HG02852 (cell line): ENCODE results near the gene EEF1AKMT3.
A peak's percentile ranks its signal among the peaks of the same experiment; 100 is the strongest.

Experiments used
- ATAC-seq: cut with Tn5 transposase; IDR thresholded peaks from one replicate; pipeline ENCODE4 v1.9.1; 2021; ENCODE audit warnings: mild to moderate bottlenecking, moderate library complexity; ENCODE audit not compliant: unreplicated experiment

Gene EEF1AKMT3

DNA sequence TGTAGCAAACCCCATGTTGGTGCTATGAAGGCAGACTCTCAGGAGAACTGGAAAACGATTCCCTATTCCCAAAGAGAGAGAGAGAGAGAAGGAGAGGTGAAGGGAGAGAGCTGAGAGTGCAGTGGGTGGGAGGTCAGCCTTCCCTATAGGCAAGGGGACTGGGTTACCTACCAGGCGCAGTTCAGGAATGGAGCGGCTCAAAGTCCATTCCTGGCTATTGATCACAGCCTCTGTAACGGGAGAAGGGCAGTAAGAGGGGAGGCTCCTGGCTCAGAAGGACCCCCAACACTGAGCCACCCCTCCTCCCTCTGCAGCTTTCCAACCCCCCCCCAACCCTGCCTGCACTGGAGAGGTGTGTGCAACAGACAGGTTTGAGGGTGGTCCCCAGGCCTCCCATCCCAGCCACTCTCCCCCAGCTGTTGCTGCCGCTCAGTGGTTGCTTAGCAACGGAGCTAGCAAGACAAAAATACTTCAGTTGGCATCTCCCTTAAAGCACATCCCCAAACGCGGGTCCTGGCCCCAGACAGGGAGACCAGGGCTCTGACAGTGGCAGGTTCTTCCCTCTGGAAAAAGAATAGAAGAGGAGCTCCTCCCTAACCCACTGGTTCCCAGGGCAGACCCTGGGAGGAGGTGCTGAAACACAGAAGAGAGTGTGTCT lies 37.1 kb upstream of the EEF1AKMT3 start:
- ATAC-seq = no peak

DNA sequence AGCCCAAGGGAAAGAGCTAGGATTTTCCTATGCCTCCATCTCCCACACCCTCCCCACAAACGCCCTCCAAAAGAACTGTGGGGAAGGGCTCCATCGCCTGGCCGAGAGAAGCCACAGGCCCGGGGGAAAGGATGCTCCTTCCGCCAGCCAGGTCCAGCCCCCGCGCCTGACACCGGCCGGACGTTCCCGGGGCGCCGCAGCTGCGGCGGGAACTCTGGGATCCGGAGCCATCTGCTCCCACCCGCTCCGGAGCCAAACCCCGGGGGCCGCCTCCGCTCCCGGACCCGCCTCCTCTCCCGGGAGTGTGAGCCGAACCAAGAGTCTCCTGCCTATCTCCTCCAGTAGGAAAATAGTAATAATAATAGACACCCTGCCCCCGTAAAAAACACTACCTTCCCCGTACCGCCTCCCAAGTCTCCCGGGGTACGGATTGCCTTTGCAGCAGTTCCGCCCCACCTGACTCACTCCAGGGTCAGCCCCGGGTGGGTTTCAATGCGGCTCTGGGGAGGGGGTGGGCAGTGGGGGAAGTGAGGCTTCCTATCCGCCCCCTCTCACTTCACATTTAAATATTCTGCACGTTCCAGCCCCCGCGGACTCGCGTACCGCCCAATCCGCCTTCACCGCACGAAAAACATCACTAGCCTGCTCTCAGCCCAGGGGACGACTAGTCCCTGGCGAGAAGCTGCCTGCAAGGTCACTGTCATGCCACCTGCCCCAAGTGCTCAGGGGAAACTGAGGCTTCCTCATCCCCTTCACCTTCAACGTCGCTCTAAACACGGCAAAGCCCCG lies 36.3 kb upstream of the EEF1AKMT3 start:
- no peak for ATAC-seq

DNA sequence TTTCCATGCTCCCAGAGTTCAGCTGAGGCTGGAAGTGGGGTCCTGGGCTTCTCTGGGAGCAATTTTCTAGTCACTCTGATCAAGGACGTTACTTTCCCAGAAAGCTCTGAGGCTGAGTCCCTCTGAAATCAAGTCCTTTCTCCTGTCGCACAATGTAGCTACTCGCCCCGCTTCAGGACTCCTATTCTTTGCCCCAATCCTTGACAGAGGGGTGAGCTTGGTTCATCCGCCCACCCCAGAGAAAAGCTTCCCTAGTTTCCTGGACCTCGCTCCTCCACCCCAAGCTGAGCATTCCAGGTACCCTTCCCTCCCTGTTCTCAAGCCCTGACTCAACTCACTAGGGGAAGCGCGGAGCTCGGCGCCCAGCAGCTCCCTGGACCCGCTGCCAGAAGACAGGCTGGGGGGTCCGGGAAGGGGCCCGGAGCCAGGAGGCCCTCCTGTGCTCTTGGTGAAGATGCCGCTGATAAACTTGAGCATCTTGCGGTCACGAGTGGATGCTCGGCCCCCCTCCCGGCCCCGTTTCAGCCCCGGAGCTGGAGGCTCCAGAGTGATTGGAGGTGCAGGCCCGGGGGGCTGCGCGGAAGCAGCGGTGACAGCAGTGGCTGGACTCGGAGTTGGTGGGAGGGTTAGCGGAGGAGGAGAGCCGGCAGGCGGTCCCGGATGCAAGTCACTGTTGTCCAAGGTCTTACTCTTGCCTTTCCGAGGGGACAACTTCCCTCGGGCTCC lies 35.5 kb upstream of the EEF1AKMT3 start:
- no peak for ATAC-seq

DNA sequence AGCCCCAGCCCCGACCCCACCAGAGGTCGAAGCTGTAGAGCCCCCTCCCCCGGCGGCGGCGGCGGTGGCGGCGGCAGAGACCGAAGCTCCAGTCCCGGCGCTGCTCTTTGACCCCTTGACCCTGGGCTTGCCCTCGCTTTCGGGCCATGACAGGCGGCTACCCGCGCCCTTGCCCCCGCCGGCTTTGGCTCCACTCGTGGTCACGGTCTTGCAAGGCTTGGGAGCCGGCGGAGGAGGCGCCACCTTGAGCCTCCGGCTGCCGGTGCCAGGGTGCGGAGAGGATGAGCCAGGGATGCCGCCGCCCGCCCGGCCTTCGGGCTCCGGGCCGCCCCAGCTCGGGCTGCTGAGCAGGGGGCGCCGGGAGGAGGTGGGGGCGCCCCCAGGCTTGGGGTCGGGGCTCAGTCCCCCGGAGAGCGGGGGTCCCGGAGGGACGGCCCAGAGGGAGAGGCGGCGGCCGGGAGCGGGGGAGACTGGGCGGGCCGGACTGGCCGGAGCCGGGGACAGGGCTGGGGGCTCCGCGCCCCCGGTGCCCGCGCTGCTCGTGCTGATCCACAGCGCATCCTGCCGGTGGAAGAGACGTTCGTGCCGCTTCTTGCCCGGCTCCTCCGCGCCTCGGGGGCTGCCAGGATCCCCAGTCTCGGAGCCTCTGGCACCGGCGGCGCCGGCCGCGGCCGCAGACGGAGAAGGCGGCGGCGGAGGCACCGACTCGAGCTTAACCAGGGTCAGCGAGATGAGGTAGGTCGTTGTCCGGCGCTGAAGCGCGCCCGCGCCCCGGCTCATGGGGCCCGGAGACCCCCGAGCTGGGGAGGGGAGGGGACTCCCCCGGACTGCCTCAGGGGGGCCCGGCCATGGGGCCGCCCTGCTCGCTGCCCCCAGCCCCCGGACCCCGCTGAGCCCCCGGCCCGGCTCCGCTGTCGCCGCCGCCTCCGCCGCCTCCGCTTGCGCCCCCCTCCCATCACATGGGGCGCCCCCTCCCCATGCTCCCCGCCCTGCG lies 34.6 kb upstream of the EEF1AKMT3 start:
- ATAC-seq = no peak

DNA sequence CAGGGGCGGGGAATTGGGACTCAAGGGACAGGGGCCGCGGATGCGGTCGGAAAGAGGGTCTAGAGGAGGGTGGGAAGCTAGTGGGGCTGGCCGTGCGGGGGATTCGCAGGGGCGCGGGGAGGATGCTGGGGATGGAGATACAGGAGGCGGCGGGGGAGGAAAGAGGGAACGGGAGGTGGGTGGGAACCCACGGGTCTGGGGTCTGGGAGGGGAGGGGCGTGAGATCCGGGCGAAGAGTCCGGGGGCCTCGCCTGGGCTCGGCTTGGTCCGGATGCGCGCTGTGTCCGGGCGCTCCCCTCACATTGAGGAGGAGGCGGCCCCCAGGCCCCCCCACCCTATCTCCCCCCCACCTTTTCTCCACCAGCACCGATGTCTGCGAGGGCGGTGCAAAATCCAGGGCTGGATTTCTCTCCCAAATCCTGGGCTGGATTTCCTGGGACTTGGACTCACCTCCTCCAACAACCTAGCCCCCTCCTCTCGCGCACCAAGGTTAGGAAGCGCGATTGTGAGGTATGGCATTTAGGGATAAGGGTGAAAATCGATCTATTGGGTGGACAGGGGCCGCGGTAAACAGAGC lies 33.7 kb upstream of the EEF1AKMT3 start, which contains the start of gene AGAP2:
AGAP2 (minus strand) TSS at position 82 of the 577 bp plus-strand sequence. CDS start 496 bp downstream, outside the sequence.
- no peak for ATAC-seq

DNA sequence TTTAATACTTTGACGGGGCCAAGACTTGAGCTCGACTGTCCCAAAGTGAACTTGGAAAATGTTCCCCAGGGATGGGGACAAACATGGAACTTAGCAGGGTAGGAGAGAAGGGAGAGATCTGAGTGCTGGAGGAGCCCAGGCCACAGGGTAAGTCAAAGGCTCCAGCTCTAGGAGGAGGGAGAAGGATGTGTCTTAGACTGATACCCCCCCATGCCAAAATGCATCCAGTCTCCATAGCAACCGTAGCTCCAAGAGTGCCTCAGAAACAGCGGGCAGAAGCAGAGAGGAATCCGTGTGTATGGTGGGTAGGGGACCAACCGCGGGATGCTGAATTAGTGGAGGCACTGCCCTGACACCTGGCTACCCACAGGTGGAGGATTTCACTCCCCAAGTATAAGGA lies 33.0 kb upstream of the EEF1AKMT3 start:
- ATAC-seq = no peak

DNA sequence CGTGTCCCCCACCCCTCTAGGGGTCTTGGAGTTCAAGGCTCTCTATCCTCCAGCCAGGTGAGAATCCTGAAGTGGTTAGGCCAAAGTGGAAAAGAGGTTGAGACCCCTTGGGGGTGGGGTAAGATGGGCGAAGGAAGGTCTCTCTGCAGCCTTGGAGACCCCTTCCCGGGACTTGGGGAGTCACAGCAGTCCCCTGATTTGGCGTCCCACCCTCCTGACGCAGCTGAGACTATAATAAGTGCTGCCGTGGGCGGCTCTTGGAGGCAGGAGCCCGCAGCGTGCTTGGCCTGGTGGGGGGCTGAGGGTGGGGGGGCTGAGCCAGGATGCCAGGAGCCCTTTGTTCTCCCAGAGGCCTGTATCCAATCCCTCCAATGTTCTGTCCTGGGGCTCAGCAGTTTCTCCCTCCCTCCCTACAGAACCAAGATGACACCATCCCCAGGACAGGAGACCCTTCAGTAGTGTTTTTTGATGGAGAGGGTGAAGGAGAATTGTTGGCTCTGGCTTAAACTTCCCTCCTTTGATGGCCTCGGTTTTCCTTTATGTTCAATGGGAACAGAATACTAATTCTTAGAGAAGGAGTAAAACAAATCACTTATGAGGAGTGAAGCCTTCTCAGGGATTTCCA lies 32.4 kb upstream of the EEF1AKMT3 start:
- ATAC-seq = no peak

DNA sequence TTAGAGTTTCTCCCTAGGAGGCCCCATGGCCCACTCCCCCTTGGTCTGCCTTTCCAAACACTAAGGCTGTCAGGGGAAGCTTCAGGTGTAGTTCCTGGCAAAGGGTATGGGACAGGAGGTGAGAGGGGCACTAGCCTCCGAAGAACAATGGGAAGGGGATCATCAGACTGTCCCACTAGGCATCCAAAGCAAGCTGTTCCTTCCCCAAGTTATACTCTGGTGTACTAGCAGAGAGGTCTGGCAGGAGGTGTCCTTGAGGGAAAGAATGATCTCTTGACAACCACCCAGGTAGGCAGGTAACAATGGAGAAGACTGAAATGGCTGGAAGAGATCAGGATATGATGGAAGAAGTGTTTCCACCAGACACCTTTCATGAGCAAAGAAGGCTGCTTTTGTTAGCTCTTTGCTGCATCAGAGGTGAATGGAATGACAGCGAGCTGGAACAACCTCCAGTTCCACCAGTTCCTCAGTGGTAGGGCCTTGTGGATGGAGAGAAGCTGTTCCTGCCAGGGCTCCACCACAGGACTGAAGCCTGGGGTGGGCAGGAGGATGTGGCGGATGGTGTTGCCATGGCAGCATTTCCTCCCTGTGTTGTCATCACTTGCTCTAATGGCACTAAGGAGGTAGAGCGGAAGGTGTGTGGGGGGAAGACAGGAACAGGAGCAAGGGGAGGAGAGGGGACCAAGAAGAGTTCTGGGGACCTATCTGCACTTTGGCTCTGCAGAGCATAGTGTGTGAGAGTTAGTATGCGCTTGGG lies 31.6 kb upstream of the EEF1AKMT3 start:
- ATAC-seq = peak; percentile 37

DNA sequence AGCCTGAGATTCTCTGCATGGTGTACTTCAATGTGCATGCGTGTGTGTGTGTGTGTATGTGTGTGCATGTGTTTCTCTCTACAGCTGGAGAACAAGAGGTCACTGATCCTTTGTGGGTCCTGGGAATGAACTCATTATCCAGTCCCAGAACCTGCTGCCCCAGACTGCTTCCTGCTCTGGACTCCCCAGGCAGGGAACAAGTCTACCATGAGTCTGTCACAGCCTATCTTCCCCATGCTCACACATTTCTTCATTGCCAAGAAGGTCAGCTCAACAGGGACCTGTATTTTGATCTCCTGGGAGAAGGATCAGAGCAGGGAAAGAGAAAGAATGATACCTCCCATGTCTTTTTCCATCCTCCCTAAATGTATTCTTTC lies 31.0 kb upstream of the EEF1AKMT3 start:
- ATAC-seq = no peak

DNA sequence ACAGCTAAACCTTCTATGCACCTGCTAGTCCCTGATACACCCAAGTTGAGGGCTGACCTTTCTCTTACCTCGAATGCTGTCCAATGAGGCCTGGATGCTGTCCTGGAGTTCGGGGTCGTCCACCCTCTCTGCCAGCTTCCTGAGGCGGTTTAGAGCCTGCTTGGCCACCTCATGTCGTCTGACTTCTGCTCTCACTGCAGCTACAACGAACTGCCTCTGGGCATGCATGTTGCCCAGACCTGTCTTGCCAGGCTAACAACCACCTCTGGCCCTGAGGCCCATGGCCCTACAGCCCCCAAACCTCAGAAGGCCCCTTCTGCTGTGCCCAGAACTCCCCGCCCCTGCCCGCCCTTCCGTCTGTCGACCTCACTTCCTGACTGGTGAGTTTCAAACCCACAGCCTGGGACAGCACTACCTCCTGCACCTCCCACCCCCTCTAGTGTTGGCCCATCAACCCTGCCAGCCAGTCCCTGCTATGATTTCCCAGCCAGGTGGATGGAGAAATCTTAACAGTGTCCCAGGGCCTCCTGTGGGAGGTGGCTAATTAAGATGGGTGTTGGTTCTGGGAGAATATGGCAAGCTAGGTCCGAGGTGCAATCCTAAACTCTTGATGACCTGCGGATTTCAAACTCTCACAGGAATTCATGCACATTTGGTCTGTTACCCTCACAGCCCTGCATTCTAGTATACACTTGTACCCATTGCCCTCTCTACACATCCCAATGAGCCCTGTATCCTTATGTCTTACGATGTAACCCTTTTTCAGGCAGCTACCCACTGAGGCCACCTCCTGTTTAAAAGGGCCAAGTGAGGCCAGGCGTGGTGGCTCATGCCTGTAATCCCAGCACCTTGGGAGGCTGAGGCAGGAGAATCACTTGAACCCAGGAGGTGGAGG lies 30.3 kb upstream of the EEF1AKMT3 start:
- ATAC-seq = peak; percentile 49

DNA sequence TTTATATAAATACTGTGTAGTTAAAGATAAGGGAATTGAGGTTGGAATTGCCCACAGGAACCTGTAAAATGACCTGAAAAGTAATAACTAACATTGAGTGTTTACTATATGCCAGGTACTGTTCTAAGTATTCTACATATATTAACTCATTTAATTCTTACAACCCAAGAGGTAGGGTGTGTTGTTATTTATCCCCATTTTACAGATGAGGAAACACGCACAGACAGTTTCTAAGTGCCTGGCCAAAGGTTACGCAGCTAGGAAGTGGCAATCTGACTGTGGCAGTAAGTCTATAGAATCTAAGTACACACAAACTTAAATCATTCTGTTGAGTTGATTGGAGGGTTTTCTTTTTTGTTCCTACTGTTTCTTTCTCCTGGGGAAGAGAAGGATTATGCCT lies 28.6 kb upstream of the EEF1AKMT3 start:
- ATAC-seq = no peak

DNA sequence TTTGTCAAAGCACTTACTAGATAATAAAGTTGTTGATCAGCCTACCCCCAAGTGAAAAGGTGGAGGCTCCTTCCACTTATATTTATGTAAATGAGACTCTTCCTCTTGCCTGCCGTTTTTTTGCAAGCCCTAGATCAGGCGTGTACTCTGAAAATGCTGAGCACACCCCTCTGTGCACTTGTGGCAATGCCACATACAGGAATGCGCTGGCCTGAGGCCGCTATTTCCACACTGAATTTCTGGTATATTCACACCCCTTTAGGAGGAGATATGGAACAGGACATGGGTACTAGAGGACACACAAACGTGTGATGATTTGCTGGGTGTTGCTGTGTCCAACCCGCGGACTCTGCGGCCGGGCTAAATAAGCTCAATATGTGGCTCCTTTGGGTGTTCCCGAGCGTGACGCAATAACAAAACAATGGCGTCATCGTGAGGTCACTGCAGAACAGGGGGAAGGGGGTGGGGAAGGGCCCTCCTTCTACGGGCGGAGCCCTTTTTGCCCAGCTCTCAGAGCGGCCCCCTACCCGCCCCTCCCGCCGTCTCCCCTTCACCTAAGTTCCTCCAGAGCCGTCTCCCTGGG lies 28.1 kb upstream of the EEF1AKMT3 start:
- peak; percentile 36 for ATAC-seq

DNA sequence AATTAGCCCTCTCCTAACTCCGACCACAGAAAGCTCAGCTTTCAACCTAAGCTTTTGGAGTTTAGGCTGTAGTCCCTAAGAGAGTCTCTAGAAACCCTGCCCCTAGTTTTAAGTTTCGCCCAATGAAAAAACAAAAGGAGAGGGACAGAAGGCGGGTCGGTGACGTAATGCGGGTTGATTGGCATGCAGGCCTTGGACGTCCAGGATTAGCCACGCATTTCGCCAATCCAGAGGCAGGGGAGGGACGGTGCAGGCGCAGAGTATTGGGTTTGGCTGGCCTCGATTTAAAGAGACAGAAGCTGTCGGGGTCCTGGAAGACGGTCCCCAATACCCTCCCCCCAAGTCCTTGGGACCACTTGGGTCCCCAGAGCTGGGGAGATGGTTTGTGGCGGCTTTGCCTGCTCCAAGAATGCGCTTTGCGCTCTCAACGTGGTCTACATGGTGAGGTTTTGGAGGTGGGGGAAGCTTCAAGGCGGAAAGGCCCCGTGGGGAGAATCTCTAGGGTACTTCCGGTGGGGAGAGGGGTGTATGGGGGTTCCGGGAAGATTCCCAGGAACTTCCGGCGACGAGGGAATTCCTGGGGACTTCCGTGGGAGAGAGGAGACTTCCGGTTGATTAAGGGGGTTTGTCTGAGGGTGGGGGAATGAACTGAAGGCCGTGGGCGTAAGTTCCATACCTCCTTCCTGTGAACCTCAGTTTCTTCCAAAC lies 27.5 kb upstream of the EEF1AKMT3 start, which contains the start of gene TSPAN31:
TSPAN31 (plus strand) TSS at position 263 of the 708 bp plus-strand sequence; CDS start at position 379, 116 bp downstream.
- ATAC-seq = peak; percentile 82

DNA sequence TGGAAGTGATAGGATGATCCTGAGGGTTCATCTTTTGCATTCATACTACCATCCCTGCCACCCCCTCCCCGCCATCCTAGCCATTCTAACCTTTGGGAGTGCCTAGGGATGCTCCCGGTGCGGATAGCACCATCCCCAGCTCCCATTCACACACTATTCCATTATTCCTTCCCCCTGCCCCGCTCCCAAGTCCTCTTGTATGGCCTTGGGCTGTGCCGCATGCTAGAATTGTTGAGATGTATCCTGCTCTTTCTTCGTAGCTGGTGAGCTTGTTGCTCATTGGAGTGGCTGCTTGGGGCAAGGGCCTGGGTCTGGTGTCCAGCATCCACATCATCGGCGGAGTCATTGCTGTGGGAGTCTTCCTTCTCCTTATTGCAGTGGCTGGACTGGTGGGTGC lies 26.9 kb upstream of the EEF1AKMT3 start:
- no peak for ATAC-seq

DNA sequence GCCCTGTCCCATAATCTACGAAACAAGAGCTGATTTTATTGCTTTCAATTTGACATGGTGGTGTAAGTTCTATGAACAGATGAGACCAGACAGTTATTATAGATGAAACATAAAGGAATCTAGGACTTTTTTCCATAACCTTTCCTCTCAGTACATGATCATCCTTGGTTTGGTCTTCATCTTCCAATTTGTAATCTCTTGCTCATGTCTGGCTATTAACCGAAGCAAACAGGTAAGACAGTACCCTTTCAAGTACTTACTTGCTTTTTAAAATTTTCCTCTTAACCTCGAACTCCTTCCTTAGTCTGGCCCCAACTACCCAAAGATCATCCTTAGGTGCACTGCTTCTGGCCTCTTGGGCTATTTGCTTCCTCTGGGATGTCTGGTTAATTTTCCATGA lies 26.4 kb upstream of the EEF1AKMT3 start:
- ATAC-seq = no peak

DNA sequence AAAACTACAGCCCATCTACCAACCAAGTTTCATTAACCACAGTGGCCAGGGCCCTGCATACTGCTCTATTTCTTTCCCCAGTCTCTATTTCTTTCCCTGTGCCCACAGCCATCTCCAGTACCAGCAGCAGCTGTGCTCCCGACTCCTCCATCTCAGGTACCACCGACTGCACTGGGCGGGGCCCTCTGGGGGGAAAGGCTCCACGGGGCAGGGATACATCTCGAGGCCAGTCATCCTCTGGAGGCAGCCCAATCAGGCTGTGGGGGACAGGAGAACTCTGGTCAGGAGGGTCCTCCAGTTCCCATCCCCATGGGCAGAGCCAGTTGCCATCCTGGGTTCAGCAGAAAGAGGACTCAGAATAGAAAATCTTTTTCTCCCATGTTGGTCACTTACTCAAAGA lies 23.4 kb upstream of the EEF1AKMT3 start:
- no peak for ATAC-seq
